ENCODE measurements around the gene HACD2.

DNA sequence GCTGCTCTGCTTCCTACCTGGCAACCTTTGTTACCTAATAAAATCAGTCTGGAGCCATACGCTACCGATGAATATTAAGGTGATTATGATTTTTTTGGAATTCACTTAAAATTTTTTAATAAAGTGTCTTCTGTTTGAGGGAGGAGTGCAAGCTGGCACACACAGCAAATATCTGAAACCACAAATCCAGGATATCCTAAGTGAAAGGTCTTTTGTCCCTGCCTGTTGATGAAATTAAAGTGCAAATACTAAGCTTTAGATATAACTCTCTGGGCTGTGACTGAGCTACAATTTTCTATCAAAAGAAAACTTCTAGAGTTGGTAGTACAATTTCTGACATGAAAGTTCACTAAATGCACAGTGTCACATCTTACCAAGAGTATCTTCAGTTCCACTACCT lies 23.7 kb downstream of the HACD2 start:
- TF ChIP-seq, protein P1, sequence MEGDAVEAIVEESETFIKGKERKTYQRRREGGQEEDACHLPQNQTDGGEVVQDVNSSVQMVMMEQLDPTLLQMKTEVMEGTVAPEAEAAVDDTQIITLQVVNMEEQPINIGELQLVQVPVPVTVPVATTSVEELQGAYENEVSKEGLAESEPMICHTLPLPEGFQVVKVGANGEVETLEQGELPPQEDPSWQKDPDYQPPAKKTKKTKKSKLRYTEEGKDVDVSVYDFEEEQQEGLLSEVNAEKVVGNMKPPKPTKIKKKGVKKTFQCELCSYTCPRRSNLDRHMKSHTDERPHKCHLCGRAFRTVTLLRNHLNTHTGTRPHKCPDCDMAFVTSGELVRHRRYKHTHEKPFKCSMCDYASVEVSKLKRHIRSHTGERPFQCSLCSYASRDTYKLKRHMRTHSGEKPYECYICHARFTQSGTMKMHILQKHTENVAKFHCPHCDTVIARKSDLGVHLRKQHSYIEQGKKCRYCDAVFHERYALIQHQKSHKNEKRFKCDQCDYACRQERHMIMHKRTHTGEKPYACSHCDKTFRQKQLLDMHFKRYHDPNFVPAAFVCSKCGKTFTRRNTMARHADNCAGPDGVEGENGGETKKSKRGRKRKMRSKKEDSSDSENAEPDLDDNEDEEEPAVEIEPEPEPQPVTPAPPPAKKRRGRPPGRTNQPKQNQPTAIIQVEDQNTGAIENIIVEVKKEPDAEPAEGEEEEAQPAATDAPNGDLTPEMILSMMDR (IDR thresholded peaks at IDR 0.05; ENCODE audit: extremely low read depth in 1 of 2, insufficient read depth in 1 of 2, low read depth in 1 of 2, low read length in 2 of 2) = no peak
- no peak for TF ChIP-seq EZH2 (IDR thresholded peaks at IDR 0.05; ENCODE audit: borderline replicate concordance, low read depth, low read length, severe bottlenecking)
- no peak for TF ChIP-seq GATA2 (IDR thresholded peaks at IDR 0.05; ENCODE audit: insufficient read depth, insufficient read length, low read depth, low read length)
- TF ChIP-seq POLR2A (IDR thresholded peaks at IDR 0.05; ENCODE audit: low read depth, low read length) = no peak

All from endothelial cell of umbilical vein (primary cell).